Peyer's patch (tissue), 4 donors: Measurements from ENCODE around the gene IGSF11. TPM values are rescaled to one million over a fixed set of nuclear protein-coding genes. Genes with fewer than 3 reads are reported as not detected.

Experiments
- DNase-seq, 3 donors: peaks; one replicate each; pipeline ENCODE4 v3.0.0-alpha.2; 2017 to 2019
- H3K27ac ChIP-seq, 4 donors: fragments of 200-600 bp; sonication (generic); one replicate each; pipeline ENCODE4 v1.5.1; 2016 to 2019
- H3K27me3 ChIP-seq, 2 donors: fragments of 200-600 bp; sonication (generic); one replicate each; pipeline ENCODE4 v1.5.1; 2019
- H3K36me3 ChIP-seq, 3 donors: fragments of 200-600 bp; sonication (generic); one replicate each; pipeline ENCODE4 v1.5.1; 2016 to 2019
- H3K4me1 ChIP-seq, 4 donors: fragments of 200-600 bp; sonication (generic); one replicate each; pipeline ENCODE4 v1.5.1; 2016 to 2019
- H3K4me3 ChIP-seq, 4 donors: fragments of 200-600 bp; sonication (generic); 1 replicate in 3 of 4; 2 replicates in 1 of 4; pipeline ENCODE4 v1.5.1; 2016 to 2019; ENCODE audit warnings: mild to moderate bottlenecking in 1 of 4
- H3K9me3 ChIP-seq, 4 donors: fragments of 200-600 bp; sonication (generic); one replicate each; pipeline ENCODE4 v1.5.1; 2016 to 2019; ENCODE audit warnings: mild to moderate bottlenecking in 1 of 4
- POLR2A ChIP-seq, 2 donors: fragments of 450-650 bp; IDR thresholded peaks; one replicate each; pipeline ENCODE4 v1.5.1; 2017; ENCODE audit warnings: antibody characterized with exemption in 2 of 2, mild to moderate bottlenecking in 2 of 2, moderate library complexity in 2 of 2
- total RNA-seq, 4 donors: library from RNA; depleted of rRNA; stranded (reverse); fragments of >200 nt; gene quantifications; one replicate each; pipeline ENCODE4 v1.1.0, GENCODE V29; 2016
- TF ChIP-seq, protein P1 (sequence below), 6 experiments: fragments of 450-650 bp in 4 of 6; fragments of 200-600 bp in 2 of 6; sonication (generic) in 1 of 6; IDR thresholded peaks; one replicate each; pipeline ENCODE4 v1.5.1; 2017 to 2019; ENCODE audit warnings: antibody characterized with exemption in 6 of 6, mild to moderate bottlenecking in 3 of 6, moderate library complexity in 1 of 6

IGSF11 gene
- total RNA-seq, 4 donors from 2014 or later = 0.67 to 3.0 TPM; not detected in 2

DNA sequence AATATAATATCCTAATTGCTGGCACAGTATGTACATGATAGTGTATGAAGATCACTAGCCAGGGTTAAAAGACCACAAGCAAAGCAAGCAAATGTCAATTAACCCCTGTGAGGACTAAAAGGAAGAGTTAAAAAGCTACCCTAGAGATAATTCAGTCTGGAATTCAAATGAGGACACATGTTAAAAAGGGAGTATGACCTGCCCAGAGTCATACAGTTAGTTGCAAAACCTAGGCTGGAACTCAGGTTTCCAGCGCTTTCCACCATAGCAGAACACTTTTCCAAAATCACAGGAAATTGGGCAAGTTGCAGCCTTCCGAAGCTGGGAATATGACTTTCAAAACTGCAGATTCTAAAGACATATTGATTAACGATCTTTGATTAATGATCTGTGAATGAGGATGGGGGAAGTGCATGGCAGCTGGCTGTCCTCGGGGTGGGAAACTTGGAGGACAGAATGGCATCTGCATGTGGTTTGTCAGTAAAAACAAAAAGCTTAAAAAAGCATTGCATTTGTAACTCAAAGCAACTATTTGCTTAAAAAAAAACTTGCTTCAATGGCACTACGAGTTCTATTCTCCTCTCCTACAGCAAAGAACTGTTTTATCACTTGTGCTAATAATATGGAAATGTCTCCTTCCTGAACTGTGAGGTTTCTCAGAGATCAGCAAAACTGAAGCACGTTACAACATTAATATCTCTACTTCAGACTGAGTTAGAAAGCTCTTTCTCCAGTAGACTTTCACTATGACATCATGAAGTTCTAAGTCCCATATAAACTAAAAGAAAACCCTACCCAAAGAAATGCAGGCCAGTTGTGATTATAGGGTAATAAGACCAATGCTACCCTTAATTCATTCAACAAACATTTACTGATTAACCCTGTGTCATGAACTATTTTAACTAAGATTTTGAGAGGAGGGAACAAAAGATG is 46.2 kb downstream of the IGSF11 start:
- H3K9me3 ChIP-seq = no peaks in the 10 kb centered on the region
- DNase-seq = no peak
- no peaks in the 10 kb centered on the region for H3K4me1 ChIP-seq
- H3K27me3 ChIP-seq = no peaks in the 10 kb centered on the region
- no peak for TF ChIP-seq POLR2A (IDR thresholded peaks at IDR 0.05)
- no peaks in the 10 kb centered on the region for H3K36me3 ChIP-seq
- no peak overlapping the region for H3K4me3 ChIP-seq
- H3K27ac ChIP-seq = no peak overlapping the region

DNA sequence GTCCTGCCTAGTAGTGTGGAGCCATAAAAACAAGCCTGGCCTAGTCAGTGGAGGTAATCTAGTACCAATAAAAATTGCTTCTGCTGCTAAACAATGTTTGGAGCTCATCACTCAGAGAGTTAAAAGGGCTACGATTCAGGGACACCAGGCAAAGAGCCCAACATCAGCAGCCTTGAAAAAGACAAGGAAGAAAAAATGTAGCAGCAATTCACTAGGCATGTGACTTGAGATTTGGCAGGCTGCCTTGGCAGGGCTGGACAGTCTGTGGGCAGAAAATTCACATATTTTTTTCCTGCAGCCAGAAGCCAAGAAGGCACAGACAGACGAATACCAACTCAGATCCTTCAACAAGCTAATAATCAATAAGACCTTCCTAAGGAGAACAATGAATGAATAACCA is 47.2 kb downstream of the IGSF11 start:
- Histone ChIP-seq H3K36me3 (no peaks in the 10 kb centered on the region), H3K27ac (no peak overlapping the region), H3K9me3 (no peaks in the 10 kb centered on the region), H3K27me3 (no peaks in the 10 kb centered on the region), H3K4me1 (no peaks in the 10 kb centered on the region), H3K4me3 (no peak overlapping the region)
- no peak for DNase-seq
- TF ChIP-seq, protein P1, sequence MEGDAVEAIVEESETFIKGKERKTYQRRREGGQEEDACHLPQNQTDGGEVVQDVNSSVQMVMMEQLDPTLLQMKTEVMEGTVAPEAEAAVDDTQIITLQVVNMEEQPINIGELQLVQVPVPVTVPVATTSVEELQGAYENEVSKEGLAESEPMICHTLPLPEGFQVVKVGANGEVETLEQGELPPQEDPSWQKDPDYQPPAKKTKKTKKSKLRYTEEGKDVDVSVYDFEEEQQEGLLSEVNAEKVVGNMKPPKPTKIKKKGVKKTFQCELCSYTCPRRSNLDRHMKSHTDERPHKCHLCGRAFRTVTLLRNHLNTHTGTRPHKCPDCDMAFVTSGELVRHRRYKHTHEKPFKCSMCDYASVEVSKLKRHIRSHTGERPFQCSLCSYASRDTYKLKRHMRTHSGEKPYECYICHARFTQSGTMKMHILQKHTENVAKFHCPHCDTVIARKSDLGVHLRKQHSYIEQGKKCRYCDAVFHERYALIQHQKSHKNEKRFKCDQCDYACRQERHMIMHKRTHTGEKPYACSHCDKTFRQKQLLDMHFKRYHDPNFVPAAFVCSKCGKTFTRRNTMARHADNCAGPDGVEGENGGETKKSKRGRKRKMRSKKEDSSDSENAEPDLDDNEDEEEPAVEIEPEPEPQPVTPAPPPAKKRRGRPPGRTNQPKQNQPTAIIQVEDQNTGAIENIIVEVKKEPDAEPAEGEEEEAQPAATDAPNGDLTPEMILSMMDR (IDR thresholded peaks at IDR 0.05) = no peak
- TF ChIP-seq POLR2A (IDR thresholded peaks at IDR 0.05) = no peak

DNA sequence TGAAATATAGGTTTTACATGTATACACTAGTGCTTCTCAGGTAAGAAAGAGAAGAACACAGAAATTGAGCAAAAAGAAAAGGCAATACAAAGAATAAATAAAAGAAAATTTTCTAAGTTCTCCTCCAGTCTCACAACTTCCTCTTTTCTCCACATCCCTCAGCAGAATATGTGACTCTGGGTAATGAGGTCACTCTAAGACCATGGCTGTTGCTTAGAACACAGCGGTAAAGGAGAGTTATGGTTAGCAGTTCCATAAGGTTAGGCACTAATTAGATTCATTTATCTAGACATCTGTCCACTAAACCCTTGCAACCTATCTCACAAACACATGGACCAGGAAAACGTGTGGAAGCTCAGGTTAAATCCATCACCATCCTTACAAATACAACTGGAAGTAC is 47.9 kb downstream of the IGSF11 start:
- no peaks in the 10 kb centered on the region for H3K4me1 ChIP-seq

DNA sequence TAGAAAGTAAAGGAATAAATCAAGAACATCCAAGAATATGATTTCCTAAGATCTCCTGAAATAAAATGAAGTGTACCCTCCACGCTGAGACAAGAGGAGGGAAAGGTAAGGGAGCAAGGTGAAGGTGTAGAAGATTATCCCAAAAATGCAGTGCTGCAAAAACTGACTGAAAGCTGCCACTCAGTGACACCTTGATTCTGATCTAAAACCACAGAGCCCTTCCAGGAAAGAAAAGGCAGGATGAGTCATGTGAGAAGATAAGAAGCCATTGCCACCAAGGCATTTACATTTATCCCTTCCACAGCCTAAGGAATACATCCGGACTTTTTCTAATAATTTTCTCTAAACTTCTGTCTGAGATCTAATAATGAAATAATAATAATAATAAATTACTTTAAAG is 49.9 kb downstream of the IGSF11 start:
- no peak overlapping the region for H3K4me3 ChIP-seq
- no peaks in the 10 kb centered on the region for H3K27me3 ChIP-seq
- H3K36me3 ChIP-seq = no peaks in the 10 kb centered on the region
- H3K9me3 ChIP-seq = no peaks in the 10 kb centered on the region
- H3K4me1 ChIP-seq = no peaks in the 10 kb centered on the region
- no peak for TF ChIP-seq POLR2A (IDR thresholded peaks at IDR 0.05)
- TF ChIP-seq, protein P1 (IDR thresholded peaks at IDR 0.05) = no peak
- H3K27ac ChIP-seq = no peak overlapping the region
- no peak for DNase-seq

More for the DNA sequence above, 47.9 kb downstream of the IGSF11 start:
- Histone ChIP-seq H3K9me3 (no peaks in the 10 kb centered on the region), H3K36me3 (no peaks in the 10 kb centered on the region), H3K27ac (no peak overlapping the region), H3K4me3 (no peak overlapping the region), H3K27me3 (no peaks in the 10 kb centered on the region)
- no peak for DNase-seq
- no peak for TF ChIP-seq POLR2A (IDR thresholded peaks at IDR 0.05)
- TF ChIP-seq, protein P1 (IDR thresholded peaks at IDR 0.05) = no peak

DNA sequence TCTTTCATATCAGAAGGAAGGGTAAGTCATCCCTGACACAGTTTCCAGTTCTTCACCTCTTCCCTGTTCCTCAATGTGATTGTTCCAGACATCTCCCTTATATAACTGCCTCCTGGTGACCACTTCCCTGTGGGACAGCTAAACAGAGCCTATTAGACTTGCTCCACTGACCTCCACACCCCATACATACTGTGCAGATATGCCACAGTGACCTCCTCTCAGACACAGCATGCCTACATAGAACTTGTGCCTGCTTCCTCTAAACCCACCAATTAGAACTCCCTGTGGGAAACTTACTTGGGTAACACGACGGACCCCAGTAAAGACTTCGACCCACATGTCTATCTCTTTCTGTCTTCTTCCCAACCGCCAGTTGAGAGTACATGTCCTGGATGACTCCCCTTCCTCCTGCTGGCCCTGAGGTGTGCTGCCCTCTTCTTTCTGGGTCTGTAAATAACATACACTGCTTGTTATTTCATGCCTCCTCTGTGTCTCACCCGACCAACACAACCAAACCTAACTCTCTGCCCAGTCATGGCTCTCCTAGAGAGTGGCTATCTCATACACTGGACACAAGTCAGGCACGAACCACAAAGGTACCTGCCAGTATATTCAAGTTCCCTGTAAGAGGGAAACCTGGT is 53.0 kb downstream of the IGSF11 start:
- Histone ChIP-seq H3K4me1 (no peaks in the 10 kb centered on the region), H3K27me3 (no peaks in the 10 kb centered on the region), H3K4me3 (no peak overlapping the region), H3K9me3 (no peaks in the 10 kb centered on the region), H3K27ac (no peak overlapping the region), H3K36me3 (no peaks in the 10 kb centered on the region)
- DNase-seq = no peak
- TF ChIP-seq, protein P1 (IDR thresholded peaks at IDR 0.05) = no peak
- no peak for TF ChIP-seq POLR2A (IDR thresholded peaks at IDR 0.05)

DNA sequence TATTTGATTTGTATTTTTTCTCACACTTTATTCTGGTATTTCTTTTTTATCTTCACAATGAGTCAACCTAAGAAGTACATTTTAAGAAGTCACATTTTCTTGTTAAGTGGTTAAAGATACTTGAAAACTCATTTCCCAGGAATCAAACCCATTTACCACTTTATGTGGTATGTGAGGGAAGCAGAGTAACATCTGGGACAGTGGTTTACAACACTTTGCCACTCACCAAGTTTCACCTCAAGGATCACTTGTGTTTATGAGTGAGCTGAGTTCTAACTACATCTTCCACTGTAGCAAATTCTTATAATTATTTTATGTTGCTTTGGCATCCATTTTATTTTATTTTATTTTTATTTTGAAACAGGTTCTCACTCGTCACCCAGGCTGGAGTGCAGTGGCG is 53.8 kb downstream of the IGSF11 start:
- Histone ChIP-seq H3K4me3 (no peak overlapping the region), H3K36me3 (no peaks in the 10 kb centered on the region), H3K27me3 (no peaks in the 10 kb centered on the region)

More for the DNA sequence above, 53.8 kb downstream of the IGSF11 start:
- Histone ChIP-seq H3K4me1 (no peaks in the 10 kb centered on the region), H3K9me3 (no peaks in the 10 kb centered on the region), H3K27ac (no peak overlapping the region)
- no peak for DNase-seq
- TF ChIP-seq, protein P1 (IDR thresholded peaks at IDR 0.05) = no peak
- TF ChIP-seq POLR2A (IDR thresholded peaks at IDR 0.05) = no peak
